Esophagus muscularis mucosa (tissue), 4 donors: ENCODE data around the gene GPATCH8. TPM values are rescaled to one million over a fixed set of nuclear protein-coding genes. Genes with fewer than 3 reads are reported as not detected.
"Not testable (repeated sequence)": the region's sequence is repeated elsewhere in the genome, so short reads cannot be mapped to it uniquely, and the experiment has no call there.

Experiments used
- DNase-seq: peaks from one replicate; pipeline ENCODE4 v3.0.0-alpha.2; 2017; ENCODE audit errors: extremely low spot score
- H3K27ac ChIP-seq, 4 donors: fragments of 200-600 bp; sonication (generic); replicated peaks in 1 of 4; 1 replicate in 3 of 4; 2 replicates in 1 of 4; pipeline ENCODE4 v1.5.1; 2016 to 2019; ENCODE audit warnings: mild to moderate bottlenecking in 1 of 4
- H3K27me3 ChIP-seq, 4 donors: fragments of 200-600 bp; sonication (generic); one replicate each; pipeline versions ENCODE4 v1.5.1 to v1.6.0; 2016 to 2019
- H3K36me3 ChIP-seq, 4 donors: fragments of 200-600 bp; sonication (generic); one replicate each; pipeline ENCODE4 v1.5.1; 2016 to 2019
- H3K4me1 ChIP-seq, 4 donors: fragments of 200-600 bp; sonication (generic); one replicate each; pipeline ENCODE4 v1.5.1; 2016 to 2019
- H3K4me3 ChIP-seq, 4 donors: fragments of 200-600 bp; sonication (generic); 1 replicate in 2 of 4; 2 replicates in 2 of 4; pipeline ENCODE4 v1.5.1; 2016 to 2019; ENCODE audit warnings: mild to moderate bottlenecking in 4 of 4, moderate library complexity in 1 of 4
- H3K9me3 ChIP-seq, 4 donors: fragments of 200-600 bp; sonication (generic); 1 replicate in 3 of 4; 2 replicates in 1 of 4; pipeline ENCODE4 v1.5.1; 2016 to 2019
- CTCF ChIP-seq, 3 experiments: fragments of 200-600 bp in 2 of 3; fragments of 450-650 bp in 1 of 3; sonication (generic) in 2 of 3; IDR thresholded peaks; one replicate each; pipeline ENCODE4 v1.5.1; 2017 to 2019; ENCODE audit warnings: antibody characterized with exemption in 3 of 3, mild to moderate bottlenecking in 2 of 3, moderate library complexity in 1 of 3
- EP300 ChIP-seq: sonication (generic); formaldehyde crosslinking; IDR thresholded peaks from one replicate; pipeline ENCODE4 v1.6.1; 2017; ENCODE audit warnings: antibody characterized with exemption
- POLR2A ChIP-seq: fragments of 450-650 bp; IDR thresholded peaks from one replicate; pipeline ENCODE4 v1.6.1; 2017; ENCODE audit warnings: antibody characterized with exemption, moderate library complexity, mild to moderate bottlenecking, low read depth
- POLR2AphosphoS5 ChIP-seq, 2 donors: sonication (generic); formaldehyde crosslinking; IDR thresholded peaks; one replicate each; pipeline ENCODE4 v1.6.1; 2017; ENCODE audit warnings: antibody characterized with exemption in 2 of 2
- WGBS: methylation state at CpG from one replicate; pipeline ENCODE4 v1.1.5; 2018; 5-methylcytosine and 5-hydroxymethylcytosine counted together
- intact Hi-C: fragments of 100-400 bp; cut with DNase I; formaldehyde crosslinking; loops from one replicate; pipeline ENCODE4 v1.15.1; 2023
- total RNA-seq, 4 donors: library from RNA; depleted of rRNA; stranded (reverse); fragments of >200 nt; gene quantifications; one replicate each; pipeline versions ENCODE4 v1.1.0 to v1.2.1, GENCODE V29; 2016

GPATCH8 gene
- total RNA-seq, 4 donors from 2014 or later: 21.0 to 51.1 (median 27.9) TPM

DNA sequence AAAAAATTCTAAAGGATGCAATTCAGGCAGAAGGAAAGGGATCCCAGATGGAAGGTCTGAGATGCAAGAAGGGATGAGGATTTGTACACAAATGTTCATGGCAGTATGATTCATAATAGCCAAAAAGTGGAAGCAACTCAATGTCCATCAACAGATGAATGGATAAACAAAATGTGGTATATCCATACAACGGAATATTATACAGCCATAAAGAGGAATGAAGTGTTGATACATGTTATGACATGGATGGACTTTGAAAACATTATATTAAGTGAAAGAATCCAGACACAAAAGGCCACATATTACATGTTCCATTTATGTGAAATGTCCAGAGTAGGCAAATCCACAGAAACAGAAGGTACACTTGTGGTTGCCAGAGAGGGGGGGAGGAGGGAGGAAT, 23.9 kb upstream of the GPATCH8 start:
- no peak overlapping the region for H3K27ac ChIP-seq
- no peak for DNase-seq
- H3K9me3 ChIP-seq: peaks cover 0 to 7% (median 0%) of the 10 kb centered on the region in 4 donors
- peaks cover 0 to 11% (median 0%) of the 10 kb centered on the region in 4 donors for H3K27me3 ChIP-seq
- no peaks in the 10 kb centered on the region for H3K4me1 ChIP-seq
- no peaks in the 10 kb centered on the region for H3K36me3 ChIP-seq
- intact Hi-C loops: no loop called here
- H3K4me3 ChIP-seq: no peak overlapping the region
- WGBS: 89% methylated on average over 1 of the region's 1 CpG
- TF ChIP-seq EP300 (no peak), CTCF (IDR thresholded peaks at IDR 0.05) (no peak), POLR2AphosphoS5 (IDR thresholded peaks at IDR 0.05) (no peak), POLR2A (no peak)

DNA sequence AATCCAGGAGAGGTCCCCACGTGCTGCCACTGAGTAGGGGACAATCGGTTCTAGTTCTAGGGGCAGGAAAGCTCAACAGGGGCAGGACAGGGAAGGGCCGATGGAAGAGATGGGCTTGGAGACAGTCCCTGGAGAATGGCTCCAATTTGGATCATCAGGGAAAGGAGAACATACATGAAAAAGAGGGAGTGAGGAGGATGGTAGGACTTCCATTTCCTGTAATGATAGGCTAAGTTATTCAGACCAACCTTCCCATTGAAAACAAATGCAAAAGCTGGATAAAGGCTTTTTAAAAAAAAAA, 20.4 kb upstream of the GPATCH8 start:
- no peaks in the 10 kb centered on the region for H3K36me3 ChIP-seq
- intact Hi-C loops: no loop called here
- H3K4me1 ChIP-seq: no peaks in the 10 kb centered on the region
- no peak overlapping the region for H3K4me3 ChIP-seq
- TF ChIP-seq CTCF (IDR thresholded peaks at IDR 0.05) (no peak), POLR2A (no peak), POLR2AphosphoS5 (IDR thresholded peaks at IDR 0.05) (no peak), EP300 (no peak)
- DNase-seq: no peak
- peaks cover 0 to 7% (median 0%) of the 10 kb centered on the region in 4 donors for H3K9me3 ChIP-seq
- peaks cover 0 to 23% (median 0%) of the 10 kb centered on the region in 4 donors for H3K27me3 ChIP-seq
- no peak overlapping the region for H3K27ac ChIP-seq
- 68% methylated on average over 3 of the region's 3 CpGs for WGBS

- no peak for TF ChIP-seq POLR2A
- TF ChIP-seq POLR2AphosphoS5 (IDR thresholded peaks at IDR 0.05): peak in 1 of 2 donors; percentile 26
- TF ChIP-seq CTCF (IDR thresholded peaks at IDR 0.05): peak; percentile 31 to 63 (median 49)
- no peak for TF ChIP-seq EP300
- Histone ChIP-seq H3K4me3 (no peak overlapping the region), H3K4me1 (no peaks in the 10 kb centered on the region), H3K9me3 (peaks cover 0 to 7% (median 0%) of the 10 kb centered on the region in 4 donors), H3K36me3 (no peaks in the 10 kb centered on the region), H3K27me3 (peaks cover 0 to 27% (median 0%) of the 10 kb centered on the region in 4 donors), H3K27ac (no peak overlapping the region)
- 61% methylated on average over 13 of the region's 14 CpGs for WGBS
- intact Hi-C loops: no loop called here
- no peak for DNase-seq
Observed at GRCh38 chr17:44522883-44523671, 19.9 kb upstream of the GPATCH8 start.

DNA sequence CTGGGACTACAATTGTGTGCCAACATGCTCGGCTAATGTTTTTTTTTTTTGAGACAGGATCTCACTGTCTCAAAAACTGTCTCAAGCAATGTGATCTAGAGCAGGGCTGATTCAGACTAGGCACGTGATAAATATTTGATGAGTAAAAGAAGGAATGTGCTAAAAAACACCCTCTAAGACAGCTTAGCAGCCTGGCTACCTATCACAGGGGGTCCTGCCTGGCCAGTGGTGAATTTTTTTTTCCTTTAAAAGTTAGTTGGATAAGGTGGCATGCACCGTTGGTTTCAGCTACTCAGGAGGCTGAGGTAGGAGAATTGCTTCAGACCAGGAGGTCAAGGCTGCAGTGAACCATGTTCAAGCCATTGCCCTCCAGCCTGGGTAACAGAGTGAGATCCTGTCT, 14.8 kb upstream of the GPATCH8 start:
- no peak for DNase-seq
- intact Hi-C loops: no loop called here
- Histone ChIP-seq H3K27ac (no peak overlapping the region), H3K4me1 (no peaks in the 10 kb centered on the region), H3K27me3 (peaks cover 0 to 50% (median 0%) of the 10 kb centered on the region in 4 donors), H3K4me3 (no peak overlapping the region), H3K36me3 (no peaks in the 10 kb centered on the region), H3K9me3 (no peaks in the 10 kb centered on the region)
- no peak for TF ChIP-seq CTCF (IDR thresholded peaks at IDR 0.05)
- TF ChIP-seq EP300: no peak
- no peak for TF ChIP-seq POLR2A
- TF ChIP-seq POLR2AphosphoS5 (IDR thresholded peaks at IDR 0.05): no peak
- 39% methylated on average over 3 of the region's 3 CpGs for WGBS

DNA sequence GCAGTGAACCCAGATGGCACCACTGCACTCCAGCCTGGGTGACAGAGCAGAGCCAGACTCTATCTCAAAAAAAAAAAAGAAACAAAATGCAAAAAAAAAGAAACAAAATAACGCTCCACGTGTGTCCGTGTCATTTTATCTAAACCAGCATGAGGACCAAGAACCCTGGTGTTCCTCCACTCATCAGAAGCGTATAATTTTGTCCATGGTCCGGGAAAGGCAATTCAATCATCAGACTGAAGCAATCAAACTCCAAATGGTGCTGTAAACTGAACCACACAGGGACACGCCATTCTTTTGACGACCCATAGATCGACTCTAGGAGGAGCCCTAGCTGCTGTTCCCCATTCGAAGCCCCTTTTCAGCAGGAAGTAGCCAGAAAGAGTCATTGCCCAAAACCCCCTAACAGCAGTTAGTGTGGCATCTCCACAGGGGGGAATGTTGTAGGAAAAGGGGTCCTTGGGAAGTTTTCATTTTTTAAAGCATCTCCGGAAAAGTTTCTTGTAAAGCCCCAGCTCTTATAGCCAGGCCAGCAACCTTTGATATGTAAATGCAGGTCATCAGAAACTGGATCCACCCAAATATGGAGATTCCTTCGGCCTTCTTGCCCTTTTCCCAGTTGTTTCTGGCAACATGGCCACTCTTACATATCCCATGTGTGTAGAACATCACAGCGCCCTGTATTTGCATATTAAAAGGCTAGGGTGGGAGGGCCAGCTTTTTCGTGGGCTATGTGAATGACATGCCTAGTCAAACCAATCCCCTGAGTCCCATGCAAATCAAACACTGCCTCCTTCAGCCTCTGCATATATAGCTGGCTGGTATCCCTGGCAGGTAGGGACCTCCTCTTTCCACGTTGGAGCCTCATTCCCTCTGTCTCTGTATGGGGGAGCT, 8.3 kb upstream of the GPATCH8 start:
- H3K4me1 ChIP-seq, H3K4me3 ChIP-seq, intact Hi-C loops, H3K36me3 ChIP-seq, H3K27ac ChIP-seq, DNase-seq, H3K9me3 ChIP-seq: not testable (repeated sequence)
- 37% methylated on average over 14 of the region's 14 CpGs for WGBS
- H3K27me3 ChIP-seq: peaks cover 0 to 53% (median 0%) of the 10 kb centered on the region in 4 donors

DNA sequence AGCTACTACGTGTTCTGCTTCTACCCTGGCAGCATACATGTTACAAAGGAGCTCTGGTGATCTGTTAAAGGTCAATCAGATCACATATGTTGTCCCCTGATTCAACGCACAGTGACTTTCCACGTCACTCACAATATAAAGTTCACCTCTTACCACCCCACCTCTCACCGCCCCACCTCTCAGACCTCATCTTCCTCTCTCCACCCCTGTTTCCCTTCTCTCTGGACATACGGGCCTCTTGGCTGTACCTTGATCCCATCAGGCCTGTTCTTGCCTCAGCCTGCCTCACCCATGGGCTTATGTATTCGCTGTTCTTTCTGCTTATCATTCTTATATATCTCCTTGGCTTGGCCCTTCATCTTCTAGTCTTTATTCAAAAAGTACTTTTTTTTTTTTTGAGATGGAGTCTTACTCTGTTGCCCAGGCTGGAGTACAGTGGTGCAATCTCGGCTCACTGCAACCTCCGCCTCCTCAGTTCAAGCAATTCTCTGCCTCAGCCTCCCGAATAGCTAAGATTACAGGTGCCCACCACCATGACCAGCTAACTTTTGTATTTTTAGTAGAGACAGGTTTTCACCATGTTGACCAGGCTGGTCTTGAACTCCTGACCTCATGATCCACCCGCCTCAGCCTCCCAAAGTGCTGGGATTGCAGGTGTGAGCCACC, 3.9 kb upstream of the GPATCH8 start:
- Histone ChIP-seq H3K27me3 (peaks cover 0 to 24% (median 0%) of the 10 kb centered on the region in 4 donors), H3K4me1 (peaks cover 7 to 14% (median 12%) of the 10 kb centered on the region in 4 donors)
- H3K4me3 ChIP-seq, DNase-seq, H3K36me3 ChIP-seq, H3K9me3 ChIP-seq, H3K27ac ChIP-seq: not testable (repeated sequence)
- intact Hi-C loops: loop anchor here (10.0 kb wide), 1 partner anchor 92 kb away; no protein-coding TSS in a partner anchor
- 94% methylated on average over 10 of the region's 10 CpGs for WGBS
